ENCODE measurements around the gene SNRNP35.
"Not testable (repeated sequence)": the region's sequence is repeated elsewhere in the genome, so short reads cannot be mapped to it uniquely, and the experiment has no call there.

Gene SNRNP35

DNA sequence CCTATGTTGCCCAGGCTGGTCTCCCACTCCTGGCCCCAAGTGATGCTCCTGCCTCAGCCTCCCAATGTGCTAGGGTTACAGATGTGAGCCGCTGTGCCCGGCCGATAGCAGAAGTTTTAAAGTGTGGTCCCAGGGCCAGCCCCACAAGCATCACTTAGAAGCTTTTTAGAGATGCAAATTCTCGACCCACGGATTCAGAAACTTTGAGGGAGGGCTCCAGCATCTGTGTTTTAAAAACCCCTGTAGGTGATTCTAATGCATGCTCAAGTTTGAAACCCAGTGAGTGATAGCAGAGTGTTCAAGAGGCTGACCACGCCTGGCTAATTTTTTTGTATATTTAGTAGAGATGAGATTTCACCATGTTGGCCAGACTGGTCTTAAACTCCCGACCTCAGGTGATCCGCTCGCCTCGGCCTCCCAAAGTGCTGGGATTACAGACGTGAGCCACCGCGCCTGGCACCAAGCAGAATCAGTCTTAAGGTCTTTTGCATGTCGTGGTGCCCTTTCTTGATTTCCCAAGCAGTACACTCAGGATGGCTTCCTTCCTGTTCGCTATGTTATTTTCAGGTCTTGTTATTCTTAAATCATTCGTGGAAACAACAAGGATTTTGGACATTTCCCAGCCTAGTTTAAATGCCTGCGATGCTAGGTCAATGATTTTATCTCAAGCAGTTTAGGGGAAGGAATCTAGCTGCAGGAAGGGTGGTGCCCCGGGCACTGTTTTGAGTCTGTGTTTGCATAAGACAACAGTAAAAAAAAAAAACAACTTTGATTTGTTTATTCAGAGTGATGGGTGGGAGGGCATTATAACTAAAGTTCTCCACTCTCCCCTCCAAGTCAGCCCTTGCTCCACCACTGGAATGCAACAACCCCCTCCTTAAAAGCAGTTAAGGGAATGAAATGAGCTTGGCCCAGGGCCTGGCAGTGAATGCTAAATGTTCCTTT, 12.3 kb upstream of the SNRNP35 start:
- DNase-seq (ENCODE audit: low read depth), result no peak
- no peak overlapping the region for H3K4me3 ChIP-seq (ENCODE audit: low read length)
- TF ChIP-seq, protein P1, sequence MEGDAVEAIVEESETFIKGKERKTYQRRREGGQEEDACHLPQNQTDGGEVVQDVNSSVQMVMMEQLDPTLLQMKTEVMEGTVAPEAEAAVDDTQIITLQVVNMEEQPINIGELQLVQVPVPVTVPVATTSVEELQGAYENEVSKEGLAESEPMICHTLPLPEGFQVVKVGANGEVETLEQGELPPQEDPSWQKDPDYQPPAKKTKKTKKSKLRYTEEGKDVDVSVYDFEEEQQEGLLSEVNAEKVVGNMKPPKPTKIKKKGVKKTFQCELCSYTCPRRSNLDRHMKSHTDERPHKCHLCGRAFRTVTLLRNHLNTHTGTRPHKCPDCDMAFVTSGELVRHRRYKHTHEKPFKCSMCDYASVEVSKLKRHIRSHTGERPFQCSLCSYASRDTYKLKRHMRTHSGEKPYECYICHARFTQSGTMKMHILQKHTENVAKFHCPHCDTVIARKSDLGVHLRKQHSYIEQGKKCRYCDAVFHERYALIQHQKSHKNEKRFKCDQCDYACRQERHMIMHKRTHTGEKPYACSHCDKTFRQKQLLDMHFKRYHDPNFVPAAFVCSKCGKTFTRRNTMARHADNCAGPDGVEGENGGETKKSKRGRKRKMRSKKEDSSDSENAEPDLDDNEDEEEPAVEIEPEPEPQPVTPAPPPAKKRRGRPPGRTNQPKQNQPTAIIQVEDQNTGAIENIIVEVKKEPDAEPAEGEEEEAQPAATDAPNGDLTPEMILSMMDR (IDR thresholded peaks at IDR 0.05; ENCODE audit: insufficient read depth, low read depth, low read length, missing control alignments), result no peak

DNA sequence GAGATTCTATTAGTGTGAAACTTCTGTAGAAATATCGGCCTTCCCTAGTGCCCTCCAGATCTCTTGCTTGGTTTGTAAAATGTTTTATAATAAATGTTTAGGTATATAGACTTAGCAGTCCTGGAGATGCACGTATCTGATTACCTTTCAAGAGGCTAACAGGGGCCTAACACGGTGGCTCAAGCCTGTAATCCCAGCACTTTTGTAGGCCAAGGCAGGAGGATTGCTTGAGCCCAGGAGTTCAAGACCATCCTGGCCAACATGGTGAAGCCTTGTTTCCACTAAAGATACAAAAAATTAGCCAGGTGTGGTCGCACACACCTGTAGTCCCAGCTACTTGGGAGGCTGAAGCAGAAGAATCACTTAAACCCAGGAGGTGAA, 11.6 kb upstream of the SNRNP35 start:
- TF ChIP-seq, protein P1 (IDR thresholded peaks at IDR 0.05; ENCODE audit: insufficient read depth, low read depth, low read length, missing control alignments), result no peak
- no peak overlapping the region for H3K4me3 ChIP-seq (ENCODE audit: low read length)
- no peak for DNase-seq (ENCODE audit: low read depth)

DNA sequence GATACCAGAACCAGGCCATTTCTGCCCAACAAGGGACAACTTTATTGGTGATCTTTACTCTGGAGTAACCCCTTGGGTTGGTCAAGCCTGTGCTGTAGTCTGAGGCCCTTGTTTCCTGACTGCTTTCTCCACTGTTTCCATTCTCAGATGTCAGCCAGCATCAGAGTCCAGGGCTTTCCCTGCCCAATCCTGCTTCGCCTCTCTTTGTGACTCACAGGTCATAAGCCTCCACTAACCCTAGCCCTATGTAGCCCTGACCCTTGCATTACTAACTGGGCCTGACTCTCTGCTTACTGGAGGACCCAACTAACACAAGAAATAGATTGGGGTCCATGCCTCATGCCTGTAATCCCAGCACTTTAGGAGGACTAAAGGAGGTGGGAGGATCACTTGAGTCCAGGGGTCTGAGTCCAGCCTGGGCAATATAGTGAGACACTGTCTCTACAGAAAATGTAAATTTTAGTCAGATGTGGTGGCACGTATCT, 8.6 kb upstream of the SNRNP35 start:
- no peak for DNase-seq (ENCODE audit: low read depth)
- TF ChIP-seq, protein P1 (IDR thresholded peaks at IDR 0.05; ENCODE audit: insufficient read depth, low read depth, low read length, missing control alignments), result no peak
- H3K4me3 ChIP-seq (ENCODE audit: low read length), result no peak overlapping the region

DNA sequence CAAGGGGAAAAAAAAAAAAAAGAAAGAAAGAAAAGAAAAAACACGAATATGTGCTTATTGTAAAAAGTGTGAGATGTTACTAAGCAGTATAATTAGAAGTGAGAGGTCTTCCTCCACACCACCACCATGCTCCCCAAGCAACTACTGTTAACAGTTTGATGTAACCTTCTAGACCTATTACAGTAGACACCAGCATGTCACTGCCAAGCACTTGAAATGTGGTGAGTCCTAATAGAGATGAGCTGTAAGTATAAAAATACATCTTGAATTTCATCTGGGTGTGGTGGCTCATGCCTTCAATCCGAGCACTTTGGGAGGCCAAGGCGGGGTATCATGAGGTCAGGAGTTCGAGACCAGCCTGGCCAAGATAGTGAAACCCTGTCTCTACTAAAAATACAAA, 8.1 kb upstream of the SNRNP35 start:
- no peak for DNase-seq (ENCODE audit: low read depth)
- H3K4me3 ChIP-seq (ENCODE audit: low read length), result no peak overlapping the region
- TF ChIP-seq, protein P1 (IDR thresholded peaks at IDR 0.05; ENCODE audit: insufficient read depth, low read depth, low read length, missing control alignments), result no peak

DNA sequence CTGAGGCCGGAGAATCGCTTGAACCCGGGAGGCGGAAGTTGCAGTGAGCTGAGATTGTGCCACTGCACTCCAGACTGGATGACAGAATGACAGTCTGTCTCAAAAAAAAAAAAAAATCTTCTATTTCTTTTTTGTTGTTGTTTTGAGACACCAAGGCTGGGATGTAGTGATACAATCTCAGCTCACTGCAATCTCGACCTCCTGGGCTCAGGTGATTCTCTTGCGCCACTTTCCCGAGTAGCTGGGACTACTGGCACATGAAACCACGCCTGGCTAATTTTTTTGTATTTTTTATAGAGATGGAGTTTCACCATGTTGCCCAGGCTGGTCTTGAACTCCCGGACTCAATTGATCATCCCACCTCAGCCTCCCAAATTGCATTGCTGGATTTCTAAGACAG, 7.3 kb upstream of the SNRNP35 start:
- TF ChIP-seq, protein P1 (IDR thresholded peaks at IDR 0.05; ENCODE audit: insufficient read depth, low read depth, low read length, missing control alignments), result no peak
- no peak overlapping the region for H3K4me3 ChIP-seq (ENCODE audit: low read length)
- no peak for DNase-seq (ENCODE audit: low read depth)

DNA sequence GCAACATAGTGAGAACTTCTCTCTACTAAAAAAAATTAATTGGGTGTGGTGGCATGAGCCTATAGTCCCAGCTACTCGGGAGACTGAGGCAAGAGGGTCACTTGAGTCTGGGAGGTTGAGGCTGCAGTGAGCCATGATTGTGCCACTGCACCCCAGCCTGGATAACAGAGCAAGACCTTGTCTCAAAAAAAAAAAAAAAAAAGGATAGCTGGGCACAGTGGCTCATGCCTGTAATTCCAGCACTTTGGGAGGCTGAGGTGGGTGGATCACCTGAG, 5.7 kb upstream of the SNRNP35 start:
- not testable (repeated sequence) for H3K4me3 ChIP-seq (ENCODE audit: low read length); DNase-seq (ENCODE audit: low read depth)

DNA sequence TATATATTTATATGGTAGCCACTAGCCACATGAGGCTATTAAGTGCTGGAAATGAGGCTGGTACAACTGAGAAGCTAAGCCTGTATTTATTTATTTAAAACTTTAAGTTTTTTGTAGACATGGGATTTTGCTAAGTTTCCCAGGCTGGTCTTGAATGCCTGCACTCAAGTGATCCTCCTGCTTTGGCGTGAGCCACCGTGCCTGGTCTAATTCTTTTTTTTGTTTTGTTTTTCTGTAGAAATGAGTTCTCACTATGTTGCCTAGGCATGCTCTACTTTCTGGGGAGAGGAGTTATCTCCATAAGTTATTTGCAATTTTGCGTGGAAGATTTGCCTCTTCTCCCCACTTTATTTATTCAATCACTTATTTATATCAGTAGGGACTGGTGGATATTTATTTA, 4.8 kb upstream of the SNRNP35 start:
- TF ChIP-seq, protein P1 (IDR thresholded peaks at IDR 0.05; ENCODE audit: insufficient read depth, low read depth, low read length, missing control alignments), result no peak
- H3K4me3 ChIP-seq (ENCODE audit: low read length), result no peak overlapping the region
- no peak for DNase-seq (ENCODE audit: low read depth)

DNA sequence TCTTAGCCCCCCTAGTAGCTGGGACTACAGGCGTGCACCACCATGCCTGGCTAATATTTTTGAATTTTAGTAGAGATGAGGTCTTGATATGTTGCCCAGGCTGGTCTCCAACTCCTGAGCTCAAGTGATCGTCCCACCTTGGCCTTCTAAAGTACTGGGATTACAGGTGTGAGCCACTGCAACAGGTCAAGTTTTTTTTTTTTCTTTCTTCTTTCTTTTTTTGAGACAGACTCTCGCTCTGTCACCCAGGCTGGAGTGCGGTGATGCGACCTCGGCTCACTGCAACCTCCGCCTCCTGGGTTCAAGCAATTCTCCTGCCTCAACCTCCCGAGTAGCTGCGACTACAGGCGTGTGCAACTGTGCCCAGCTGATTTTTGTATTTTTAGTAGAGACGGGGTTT, 5.2 kb downstream of the SNRNP35 start:
- not testable (repeated sequence) for DNase-seq (ENCODE audit: low read depth); H3K4me3 ChIP-seq (ENCODE audit: low read length)

All from epithelial cell of esophagus (primary cell).